Tibial nerve (tissue), 4 donors: ENCODE data around the gene EIF2S1. TPM values are rescaled to one million over a fixed set of nuclear protein-coding genes. Genes with fewer than 3 reads are reported as not detected.

Experiments used
- DNase-seq, 2 donors: peaks; one replicate each; pipeline ENCODE4 v3.0.0-alpha.2; 2019; ENCODE audit warnings: low spot score in 2 of 2
- H3K27ac ChIP-seq, 4 donors: fragments of 200-600 bp; sonication (generic) in 3 of 4; one replicate each; pipeline ENCODE4 v1.5.1; 2017 to 2019; ENCODE audit warnings: mild to moderate bottlenecking in 1 of 4
- H3K27me3 ChIP-seq, 2 donors: fragments of 200-600 bp; sonication (generic) in 1 of 2; one replicate each; pipeline versions ENCODE4 v1.5.1 to v1.6.0; 2017 to 2019
- H3K36me3 ChIP-seq, 3 donors: fragments of 200-600 bp; sonication (generic); one replicate each; pipeline ENCODE4 v1.5.1; 2018 to 2019
- H3K4me1 ChIP-seq, 4 donors: fragments of 200-600 bp; sonication (generic) in 3 of 4; one replicate each; pipeline ENCODE4 v1.5.1; 2017 to 2019
- H3K4me3 ChIP-seq, 4 donors: fragments of 200-600 bp; sonication (generic) in 3 of 4; one replicate each; pipeline ENCODE4 v1.5.1; 2017 to 2019; ENCODE audit warnings: mild to moderate bottlenecking in 1 of 4, moderate library complexity in 1 of 4
- H3K9me3 ChIP-seq, 4 donors: fragments of 200-600 bp; sonication (generic) in 3 of 4; one replicate each; pipeline ENCODE4 v1.5.1; 2017 to 2019
- CTCF ChIP-seq, 5 experiments: fragments of 200-600 bp in 3 of 5; fragments of 450-650 bp in 2 of 5; sonication (generic) in 3 of 5; IDR thresholded peaks; one replicate each; pipeline ENCODE4 v1.5.1; 2016 to 2019; ENCODE audit warnings: antibody characterized with exemption in 5 of 5, mild to moderate bottlenecking in 3 of 5, moderate library complexity in 2 of 5
- EP300 ChIP-seq, 2 donors: sonication (generic); formaldehyde crosslinking; IDR thresholded peaks; one replicate each; pipeline ENCODE4 v1.6.1; 2017; ENCODE audit warnings: antibody characterized with exemption in 2 of 2, mild to moderate bottlenecking in 1 of 2
- POLR2A ChIP-seq, 2 donors: fragments of 450-650 bp; IDR thresholded peaks; one replicate each; pipeline ENCODE4 v1.6.1; 2017; ENCODE audit warnings: antibody characterized with exemption in 2 of 2, mild to moderate bottlenecking in 2 of 2, moderate library complexity in 2 of 2
- WGBS, 2 donors: methylation state at CpG; one replicate each; pipeline ENCODE4 v1.1.5; 2018; 5-methylcytosine and 5-hydroxymethylcytosine counted together
- total RNA-seq, 4 donors: library from RNA; depleted of rRNA; stranded (reverse); fragments of >200 nt; gene quantifications; one replicate each; pipeline ENCODE4 v1.1.0, GENCODE V29; 2016

The EIF2S1 gene
- total RNA-seq, 4 donors from 2014 or later, result 34.8 to 71.9 (median 61.3) TPM

GRCh38 chr14:67345583-67345982, 14.5 kb upstream of the EIF2S1 start:
- Histone ChIP-seq H3K36me3 (peaks cover 2 to 87% (median 7%) of the 10 kb centered on the region in 3 donors), H3K4me3 (no peak overlapping the region), H3K4me1 (no peaks in the 10 kb centered on the region), H3K27me3 (no peaks in the 10 kb centered on the region), H3K27ac (no peak overlapping the region), H3K9me3 (no peaks in the 10 kb centered on the region)
- TF ChIP-seq POLR2A (IDR thresholded peaks at IDR 0.05) (no peak), CTCF (IDR thresholded peaks at IDR 0.05) (no peak), EP300 (IDR thresholded peaks at IDR 0.05) (no peak)
- DNase-seq, result no peak

GRCh38 chr14:67352055-67352454, 8.1 kb upstream of the EIF2S1 start:
- H3K4me3 ChIP-seq, result no peak overlapping the region
- peaks cover 0 to 60% (median 0%) of the 10 kb centered on the region in 3 donors for H3K36me3 ChIP-seq
- H3K27me3 ChIP-seq, result no peaks in the 10 kb centered on the region
- no peak for TF ChIP-seq POLR2A (IDR thresholded peaks at IDR 0.05)
- TF ChIP-seq CTCF (IDR thresholded peaks at IDR 0.05), result no peak
- TF ChIP-seq EP300 (IDR thresholded peaks at IDR 0.05), result no peak
- no peak for DNase-seq
- no peaks in the 10 kb centered on the region for H3K9me3 ChIP-seq
- H3K27ac ChIP-seq, result no peak overlapping the region
- 85 to 91% methylated on average over 5 of the region's 5 CpGs for whole genome bisulfite sequencing, 2 donors
- H3K4me1 ChIP-seq, result peaks cover 0 to 8% (median under 1%) of the 10 kb centered on the region in 4 donors

GRCh38 chr14:67357186-67357968, 2.8 kb upstream of the EIF2S1 start:
- peaks cover 3 to 45% (median 30%) of the 10 kb centered on the region in 4 donors for H3K4me1 ChIP-seq
- H3K27me3 ChIP-seq, result no peaks in the 10 kb centered on the region
- no peak for DNase-seq
- H3K9me3 ChIP-seq, result no peaks in the 10 kb centered on the region
- WGBS, 2 donors, result 53 to 64% methylated on average over 4 of the region's 4 CpGs
- H3K4me3 ChIP-seq, result no peak overlapping the region
- peaks cover 0 to 10% (median 0%) of the 10 kb centered on the region in 3 donors for H3K36me3 ChIP-seq
- H3K27ac ChIP-seq, result no peak overlapping the region
- no peak for TF ChIP-seq POLR2A (IDR thresholded peaks at IDR 0.05)
- TF ChIP-seq EP300 (IDR thresholded peaks at IDR 0.05), result no peak
- no peak for TF ChIP-seq CTCF (IDR thresholded peaks at IDR 0.05)

GRCh38 chr14:67357969-67358354, 2.2 kb upstream of the EIF2S1 start:
- peaks cover 3 to 51% (median 33%) of the 10 kb centered on the region in 4 donors for H3K4me1 ChIP-seq
- H3K4me3 ChIP-seq, result peak overlapping the region in 1 of 4 donors; percentile 20

More at GRCh38 chr14:67357969-67358354, 2.2 kb upstream of the EIF2S1 start:
- DNase-seq, result no peak
- 43 to 52% methylated on average over 9 of the region's 9 CpGs for WGBS, 2 donors
- Histone ChIP-seq H3K36me3 (peaks cover 0 to 4% (median 0%) of the 10 kb centered on the region in 3 donors), H3K9me3 (no peaks in the 10 kb centered on the region), H3K27ac (no peak overlapping the region), H3K27me3 (no peaks in the 10 kb centered on the region)
- TF ChIP-seq POLR2A (IDR thresholded peaks at IDR 0.05), result no peak
- no peak for TF ChIP-seq CTCF (IDR thresholded peaks at IDR 0.05)
- TF ChIP-seq EP300 (IDR thresholded peaks at IDR 0.05), result no peak
